GM18511 (cell line): ENCODE results near the gene AGBL4.
A peak's percentile ranks its signal among the peaks of the same experiment; 100 is the strongest.
"Not testable (repeated sequence)": the region's sequence is repeated elsewhere in the genome, so short reads cannot be mapped to it uniquely, and the experiment has no call there.

Experiments
- ATAC-seq: cut with Tn5 transposase; IDR thresholded peaks from one replicate; pipeline ENCODE4 v1.9.1; 2021; ENCODE audit warnings: mild to moderate bottlenecking, moderate library complexity; ENCODE audit not compliant: unreplicated experiment

AGBL4 gene

DNA sequence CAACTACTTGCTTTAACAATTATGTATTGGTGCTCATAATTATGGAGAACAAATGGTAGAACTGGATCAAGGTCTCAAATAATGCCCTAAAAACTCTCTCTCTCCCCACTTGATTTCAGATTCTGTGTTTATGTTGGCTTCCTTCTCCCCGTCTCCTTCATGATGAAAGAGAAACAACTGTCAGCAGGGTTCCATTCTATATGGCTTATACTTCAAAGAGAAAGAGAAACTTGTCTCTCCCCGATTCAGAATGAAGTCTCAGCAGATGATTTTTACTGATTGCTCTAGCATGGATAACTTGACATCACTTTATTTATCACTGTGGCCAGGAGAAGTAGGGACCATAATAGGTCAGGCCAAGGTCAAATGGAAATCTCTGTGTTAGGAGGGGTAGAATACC, 575.6 kb downstream of the AGBL4 start:
- ATAC-seq = no peak

- ATAC-seq = no peak
These were observed 586.9 kb downstream of the AGBL4 start for GRCh38 chr1:49436865-49437264.

DNA sequence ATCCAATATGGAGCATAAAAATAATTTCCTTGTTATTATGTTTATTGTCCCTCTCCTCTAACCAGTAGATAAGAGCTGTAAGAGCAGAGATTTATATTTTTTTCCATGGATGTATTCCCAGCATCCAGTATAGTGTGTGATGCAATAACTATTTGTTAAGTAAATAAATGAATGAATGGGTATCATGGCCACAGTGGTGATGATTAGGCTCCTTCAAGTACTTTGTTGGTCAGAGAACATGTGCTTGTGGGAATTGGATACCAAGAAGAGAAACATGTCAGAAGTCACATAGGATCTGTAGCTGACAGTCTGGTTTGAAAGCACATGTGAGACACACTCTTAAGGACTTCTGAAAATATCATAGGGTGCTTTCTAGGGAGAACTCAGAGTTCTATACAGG, 588.5 kb downstream of the AGBL4 start:
- no peak for ATAC-seq

- ATAC-seq = no peak
These were observed 599.0 kb downstream of the AGBL4 start for GRCh38 chr1:49424782-49425181.

DNA sequence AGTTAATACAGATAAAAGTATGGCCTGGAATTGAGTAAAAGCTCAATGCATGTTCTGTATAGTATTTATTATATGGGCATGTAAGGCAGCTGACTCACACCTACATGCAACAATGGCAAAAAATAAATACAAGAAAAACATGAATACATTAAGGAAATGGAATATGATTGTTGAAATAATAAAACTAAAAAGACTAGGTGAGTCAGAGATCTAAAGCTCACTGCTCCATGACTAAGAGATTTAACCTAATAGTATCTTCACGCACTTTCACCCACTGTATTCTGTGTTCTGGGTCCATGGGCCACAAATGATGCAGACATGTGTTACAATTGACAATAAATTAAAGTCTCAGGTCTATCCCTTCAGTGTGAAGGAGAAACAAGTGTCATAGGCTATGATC, 607.0 kb downstream of the AGBL4 start:
- ATAC-seq = no peak

GRCh38 chr1:49408346-49408745, 615.4 kb downstream of the AGBL4 start:
- no peak for ATAC-seq

DNA sequence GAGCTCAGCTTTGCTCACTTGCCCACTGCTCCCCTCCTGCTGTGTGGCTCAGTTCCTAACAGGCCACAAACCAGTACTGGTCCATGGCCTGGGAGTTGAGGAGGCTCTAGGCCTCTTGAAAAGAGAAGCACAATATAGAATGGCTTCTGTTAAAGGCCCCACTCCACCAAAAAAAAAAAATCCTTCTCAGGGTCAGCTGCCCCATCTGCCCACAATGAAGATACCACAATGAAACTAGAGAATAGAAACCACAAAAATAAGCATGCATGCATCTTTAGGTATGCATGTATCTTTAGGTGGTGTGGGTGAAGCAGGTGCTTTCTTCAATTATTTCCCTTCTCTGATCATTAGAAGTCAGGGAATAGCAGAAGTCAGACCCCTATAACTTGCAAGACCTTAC, 626.7 kb downstream of the AGBL4 start:
- ATAC-seq = peak; percentile 50

DNA sequence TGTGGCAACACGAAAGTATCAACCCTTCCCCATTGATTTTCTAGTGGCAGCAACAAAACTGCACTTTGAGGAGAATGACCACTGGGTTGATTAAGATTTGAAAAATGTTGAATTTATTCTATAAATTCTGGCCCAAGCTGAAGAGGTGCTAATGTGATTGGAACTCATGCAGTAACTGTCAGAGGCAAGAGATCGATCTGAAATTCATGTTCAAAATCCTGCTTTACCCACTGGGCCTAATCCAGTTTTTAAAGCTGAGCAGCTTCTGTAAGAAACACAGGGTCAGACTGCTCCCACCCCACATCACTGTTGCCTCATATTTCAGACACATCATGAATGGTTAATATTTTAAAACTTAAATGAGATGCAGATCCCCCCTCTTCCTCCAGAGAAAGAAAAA, 629.6 kb downstream of the AGBL4 start:
- ATAC-seq = no peak

DNA sequence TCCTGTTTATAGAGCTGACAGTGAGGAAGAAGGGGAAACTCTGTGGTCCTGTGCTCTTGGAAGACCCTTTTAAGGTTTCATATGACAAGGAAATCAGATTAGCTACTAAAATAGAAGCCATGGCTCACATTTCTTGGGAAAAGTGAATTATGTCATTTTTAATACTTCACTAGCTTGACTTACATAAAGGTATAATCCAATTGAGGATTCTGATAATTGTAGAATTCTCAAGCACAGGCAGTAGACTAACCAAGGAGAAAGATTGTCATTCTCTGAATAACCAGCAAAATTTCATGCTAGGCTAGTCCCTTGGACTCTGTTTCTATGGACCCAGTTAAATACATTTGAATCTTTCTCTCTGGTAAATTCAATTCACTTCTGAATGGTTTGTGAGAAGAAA, 634.1 kb downstream of the AGBL4 start:
- ATAC-seq = no peak

DNA sequence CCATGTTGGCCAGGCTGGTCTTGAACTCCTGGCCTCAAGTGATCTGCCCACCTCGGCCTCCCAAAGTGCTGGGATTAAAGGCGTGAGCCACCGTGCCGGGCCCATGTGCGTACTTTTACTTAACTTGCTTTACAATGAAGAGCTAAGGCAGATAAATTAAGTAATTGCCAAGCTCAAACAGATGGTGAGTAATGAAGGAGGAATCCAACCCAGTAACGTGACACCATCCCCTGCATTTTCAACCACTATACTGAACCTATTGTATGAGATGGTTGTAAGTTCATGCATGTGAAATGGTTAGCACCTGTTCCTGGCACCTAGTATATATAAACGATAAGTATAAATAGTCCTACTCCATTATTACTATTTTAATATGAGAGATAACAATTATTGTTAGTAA, 659.1 kb downstream of the AGBL4 start:
- no peak for ATAC-seq

DNA sequence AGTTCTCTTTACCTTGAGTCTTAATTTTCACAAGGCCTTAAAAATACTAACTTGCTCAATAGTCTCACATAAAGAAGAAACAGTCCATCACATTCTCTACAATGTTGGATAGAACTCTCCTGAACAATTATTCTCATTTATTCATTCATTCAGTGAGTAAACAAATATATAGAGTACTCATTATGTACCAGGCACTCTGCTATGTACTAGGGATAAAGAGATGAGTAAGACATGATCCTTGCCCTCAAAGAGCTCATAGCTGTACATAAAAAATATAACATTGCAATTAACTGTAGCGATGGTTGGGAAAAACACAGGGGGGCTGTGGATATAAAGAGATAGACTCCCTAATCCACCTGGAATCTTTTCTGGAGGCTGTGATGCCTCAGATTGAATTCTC, 660.1 kb downstream of the AGBL4 start:
- no peak for ATAC-seq

DNA sequence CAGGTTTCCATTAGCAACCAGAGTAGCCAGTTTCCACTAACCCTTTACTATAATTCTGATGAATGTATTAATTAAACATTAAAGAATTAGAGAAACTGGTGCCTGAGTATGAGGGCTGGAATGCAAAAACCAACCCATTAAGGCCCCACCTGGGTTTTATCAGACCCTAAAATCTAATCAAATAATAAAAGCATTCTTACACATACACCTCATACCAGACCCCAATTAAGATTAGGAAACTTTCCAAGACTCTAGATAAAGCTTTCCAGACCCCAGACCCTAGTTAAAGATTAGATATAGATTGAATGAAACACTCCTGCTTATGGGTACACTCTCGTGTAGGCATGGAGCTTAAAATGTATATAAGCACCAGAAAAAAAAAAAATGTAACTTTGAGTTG, 665.7 kb downstream of the AGBL4 start:
- ATAC-seq = no peak

DNA sequence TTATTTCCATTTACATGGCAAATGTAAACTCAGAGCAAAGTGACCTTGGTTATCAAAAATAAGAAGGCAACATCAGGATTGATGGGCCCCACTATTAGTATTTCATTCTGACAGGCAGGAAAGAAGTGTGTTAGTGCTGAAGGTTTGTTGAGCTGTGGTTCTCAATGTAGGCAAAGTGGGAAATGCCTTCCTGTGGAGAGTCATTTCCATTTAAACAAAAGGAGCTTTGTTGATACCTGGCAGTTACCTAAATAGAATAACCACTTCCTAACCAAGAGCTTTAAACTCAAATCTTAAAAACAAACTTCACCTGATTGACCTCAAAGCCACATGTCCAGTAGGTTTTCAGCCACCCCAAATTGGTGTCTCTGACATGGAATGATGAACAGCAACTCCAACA, 667.2 kb downstream of the AGBL4 start:
- ATAC-seq = no peak

DNA sequence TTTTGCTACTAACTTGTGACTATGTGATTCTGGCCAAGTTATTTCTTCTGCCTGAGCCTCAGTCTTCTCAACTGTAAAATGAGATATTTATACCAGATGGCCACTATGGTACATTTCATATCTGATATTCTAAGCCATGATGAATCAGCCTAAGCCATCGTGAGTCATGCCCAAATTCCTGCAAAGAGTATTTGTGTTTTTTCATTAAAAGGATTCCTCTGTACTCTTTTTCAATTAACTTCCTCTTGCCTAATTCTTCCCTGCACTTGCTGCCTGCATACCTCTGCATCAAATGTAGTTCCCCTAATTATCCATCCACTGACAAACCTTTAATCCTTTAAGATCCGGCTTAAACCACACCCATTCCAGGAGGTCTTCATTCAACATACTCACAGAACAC, 672.0 kb downstream of the AGBL4 start:
- no peak for ATAC-seq

DNA sequence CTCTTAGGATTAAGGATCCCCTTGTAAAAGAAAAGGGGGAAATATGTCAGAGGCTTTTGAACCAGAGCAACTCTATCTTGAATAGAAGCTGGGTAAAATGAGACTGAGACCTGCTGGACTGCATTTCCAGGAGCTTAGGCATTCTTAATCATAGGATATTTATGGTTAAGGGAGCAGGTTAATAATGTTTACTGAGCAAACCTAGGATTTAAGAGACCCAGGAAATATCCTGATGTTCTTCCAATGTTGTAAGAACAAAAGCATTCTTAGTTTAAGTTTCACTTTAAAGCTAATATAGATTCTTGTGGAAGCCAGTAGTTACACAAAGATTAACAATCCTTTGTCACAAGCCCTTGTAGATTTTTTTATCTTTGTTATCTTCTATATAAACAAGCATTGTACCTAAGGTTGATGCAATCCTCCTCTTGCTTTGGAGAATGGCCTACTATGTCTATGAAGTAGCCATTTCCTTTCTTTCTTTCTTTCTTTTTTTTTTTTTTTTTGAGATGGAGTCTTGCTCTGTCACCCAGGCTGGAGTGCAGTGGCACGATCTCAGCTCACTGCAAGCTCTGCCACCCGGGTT, 676.9 kb downstream of the AGBL4 start:
- ATAC-seq = no peak

GRCh38 chr1:49340576-49340975, 683.2 kb downstream of the AGBL4 start:
- ATAC-seq = no peak

DNA sequence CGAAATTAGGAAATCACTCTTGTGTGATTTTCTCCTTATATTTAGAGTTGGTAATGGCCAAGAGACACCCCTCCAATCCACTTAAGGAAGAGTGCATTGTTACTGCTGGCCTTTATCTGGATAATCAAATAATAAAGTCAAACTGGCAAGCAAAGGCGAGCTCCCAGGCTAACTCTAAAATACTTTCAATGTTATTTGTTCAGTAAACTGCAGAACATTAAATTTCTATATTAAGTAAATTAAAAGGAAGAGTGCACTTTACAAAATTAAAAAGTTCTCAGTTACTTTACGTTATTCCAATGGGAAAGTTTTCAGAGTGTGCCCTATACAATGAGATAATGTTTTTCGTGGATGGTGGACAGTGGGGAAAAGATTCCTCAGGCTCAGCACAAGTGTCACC, 684.7 kb downstream of the AGBL4 start:
- no peak for ATAC-seq

DNA sequence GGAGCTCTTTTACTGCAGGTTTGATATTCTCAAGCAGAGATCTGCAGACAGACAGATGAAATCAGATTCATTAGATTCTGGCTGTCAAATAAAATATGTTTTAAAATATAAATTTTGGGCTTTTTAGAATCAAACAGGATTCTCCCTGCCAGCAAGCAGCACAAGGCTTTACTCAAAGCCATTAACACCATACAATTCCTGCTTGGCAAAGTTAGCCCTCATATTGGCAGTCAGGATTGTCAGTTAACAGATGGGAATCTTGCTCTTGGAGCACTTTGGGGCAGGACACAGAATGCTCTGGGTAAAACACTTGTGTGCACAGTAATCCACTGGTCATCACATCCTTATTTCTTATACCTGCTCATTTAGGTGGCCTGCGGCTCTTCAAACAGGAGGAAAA, 686.5 kb downstream of the AGBL4 start:
- ATAC-seq = no peak

DNA sequence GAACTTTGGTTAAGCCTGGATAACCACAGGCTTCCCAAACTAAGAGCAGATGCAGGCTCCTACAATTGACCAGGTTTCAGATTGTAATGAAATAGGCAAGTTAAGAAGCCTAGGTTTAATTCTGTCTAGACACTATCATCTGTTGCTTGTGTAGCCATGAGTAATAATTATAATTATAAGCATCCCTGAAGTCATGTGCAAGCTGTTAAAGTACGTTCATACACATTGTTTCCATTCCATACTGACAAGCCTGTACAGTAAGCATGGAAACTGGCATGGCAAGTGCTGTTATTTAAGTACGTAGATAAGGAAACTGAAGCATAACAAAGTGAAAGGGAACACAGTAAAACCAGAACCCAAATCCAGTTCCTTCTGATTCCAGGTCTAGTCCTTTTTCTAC, 689.8 kb downstream of the AGBL4 start:
- no peak for ATAC-seq

GRCh38 chr1:49331066-49331852, 692.5 kb downstream of the AGBL4 start:
- no peak for ATAC-seq

GRCh38 chr1:49323925-49324540, 699.7 kb downstream of the AGBL4 start:
- no peak for ATAC-seq

- not testable (repeated sequence) for ATAC-seq
These were observed 703.3 kb downstream of the AGBL4 start for GRCh38 chr1:49320493-49320892.
